DOHH2 (cell line): Measurements from ENCODE around the gene DFFB.

ENCODE experiments used
- H3F3A ChIP-seq: fragments of 200-600 bp; sonication (generic), shearing (Covaris generic); 2 replicates; pipeline ENCODE4 v1.6.0; 2016; ENCODE audit warnings: antibody characterized with exemption, mild to moderate bottlenecking; ENCODE audit not compliant: control insufficient read depth, insufficient read depth
- H3K27ac ChIP-seq: fragments of 200-600 bp; sonication (generic); 2 replicates; pipeline ENCODE4 v1.5.1; 2014; ENCODE audit warnings: low read depth, mild to moderate bottlenecking, low read length, moderate library complexity
- H3K27me3 ChIP-seq: fragments of 200-600 bp; sonication (generic); 2 replicates; pipeline ENCODE4 v1.6.1; 2014; ENCODE audit warnings: mild to moderate bottlenecking, low read length, mixed read lengths; ENCODE audit not compliant: control insufficient read depth
- H3K36me3 ChIP-seq: fragments of 200-600 bp; sonication (generic); 2 replicates; pipeline ENCODE4 v1.6.1; 2014; ENCODE audit warnings: mild to moderate bottlenecking, low read length, moderate library complexity, mixed read lengths; ENCODE audit not compliant: control insufficient read depth
- H3K4me1 ChIP-seq: fragments of 200-600 bp; sonication (generic); 2 replicates; pipeline ENCODE4 v1.6.1; 2014; ENCODE audit warnings: mild to moderate bottlenecking, low read length, mixed read lengths; ENCODE audit not compliant: control insufficient read depth
- H3K4me2 ChIP-seq: fragments of 200-600 bp; sonication (generic); 2 replicates; pipeline ENCODE4 v1.6.0; 2014; ENCODE audit warnings: mild to moderate bottlenecking, low read length, moderate library complexity
- H3K4me3 ChIP-seq: fragments of 200-600 bp; sonication (generic); 2 replicates; pipeline ENCODE4 v1.5.1; 2014; ENCODE audit warnings: mild to moderate bottlenecking, low read length, mixed read lengths
- H3K79me2 ChIP-seq: fragments of 200-600 bp; sonication (generic); 2 replicates; pipeline ENCODE4 v1.6.1; 2014; ENCODE audit warnings: mild to moderate bottlenecking, low read length, mixed read lengths; ENCODE audit not compliant: control insufficient read depth
- H3K9me2 ChIP-seq: fragments of 200-600 bp; sonication (generic); replicated peaks from 2 replicates; pipeline ENCODE4 v1.6.1; 2014; ENCODE audit warnings: mild to moderate bottlenecking, low read length, mixed read lengths; ENCODE audit not compliant: control insufficient read depth
- H3K9me3 ChIP-seq: fragments of 200-600 bp; sonication (generic); 2 replicates; pipeline ENCODE4 v1.6.1; 2014; ENCODE audit warnings: antibody characterized with exemption, low read length, mixed read lengths; ENCODE audit not compliant: control insufficient read depth, insufficient read depth
- H4K20me1 ChIP-seq: fragments of 200-600 bp; sonication (generic); 2 replicates; pipeline ENCODE4 v1.6.0; 2014; ENCODE audit warnings: low read depth, mild to moderate bottlenecking, antibody characterized with exemption, low read length, moderate library complexity; ENCODE audit not compliant: control insufficient read depth, insufficient read depth
- CTCF ChIP-seq: fragments of 200-600 bp; sonication (generic); IDR thresholded peaks from one replicate; pipeline ENCODE4 v1.5.1; 2014; ENCODE audit warnings: antibody characterized with exemption, mild to moderate bottlenecking, low read depth, low read length; ENCODE audit not compliant: poor library complexity, severe bottlenecking
- EZH2phosphoT487 ChIP-seq: fragments of 200-600 bp; sonication (generic); IDR thresholded peaks from 2 replicates; pipeline ENCODE4 v1.6.1; 2017; ENCODE audit warnings: borderline replicate concordance, mild to moderate bottlenecking, antibody characterized with exemption, low read length, moderate library complexity, mixed read lengths

DFFB gene

GRCh38 chr1:3919706-3920105 lies 62.4 kb downstream of the DFFB start:
- H3K9me3 ChIP-seq, result peaks cover 8% of the 10 kb centered on the region; the same call in 1 of the 2 replicates
- no peaks in the 10 kb centered on the region for H3K9me2 ChIP-seq
- TF ChIP-seq CTCF (no peak), EZH2phosphoT487 (no peak)
- H4K20me1 ChIP-seq, result no peaks in the 10 kb centered on the region
- no peaks in the 10 kb centered on the region; the same call in 1 of the 2 replicates for H3K36me3 ChIP-seq
- H3K79me2 ChIP-seq, result peaks cover 4% of the 10 kb centered on the region; the same call in 1 of the 2 replicates
- no peak overlapping the region for H3K4me2 ChIP-seq
- H3K27ac ChIP-seq, result no peak overlapping the region
- H3F3A ChIP-seq, result no peaks in the 10 kb centered on the region
- H3K4me3 ChIP-seq, result no peak overlapping the region
- H3K4me1 ChIP-seq, result peaks cover 11% of the 10 kb centered on the region
- H3K27me3 ChIP-seq, result no peaks in the 10 kb centered on the region

- Histone ChIP-seq H3K27me3 (no peaks in the 10 kb centered on the region), H3K4me2 (no peak overlapping the region), H3K79me2 (no peaks in the 10 kb centered on the region), H3K4me1 (peaks cover 11% of the 10 kb centered on the region), H3F3A (no peaks in the 10 kb centered on the region), H3K27ac (no peak overlapping the region), H3K4me3 (no peak overlapping the region), H3K36me3 (no peaks in the 10 kb centered on the region; the same call in 1 of the 2 replicates), H3K9me3 (peaks cover 8% of the 10 kb centered on the region; the same call in 1 of the 2 replicates), H4K20me1 (no peaks in the 10 kb centered on the region), H3K9me2 (no peaks in the 10 kb centered on the region)
- no peak for TF ChIP-seq EZH2phosphoT487
- no peak for TF ChIP-seq CTCF
These were observed 64.5 kb downstream of the DFFB start for GRCh38 chr1:3921765-3922164.

GRCh38 chr1:3922201-3922725 lies 65.0 kb downstream of the DFFB start:
- Histone ChIP-seq H3K79me2 (no peaks in the 10 kb centered on the region), H3K9me3 (peaks cover 8% of the 10 kb centered on the region; the same call in 1 of the 2 replicates), H3K4me2 (no peak overlapping the region), H3K27ac (no peak overlapping the region), H3K27me3 (no peaks in the 10 kb centered on the region), H3K4me3 (no peak overlapping the region), H3F3A (no peaks in the 10 kb centered on the region), H3K9me2 (no peaks in the 10 kb centered on the region), H3K4me1 (peaks cover 11% of the 10 kb centered on the region), H3K36me3 (no peaks in the 10 kb centered on the region; the same call in 1 of the 2 replicates), H4K20me1 (no peaks in the 10 kb centered on the region)
- TF ChIP-seq CTCF (no peak), EZH2phosphoT487 (no peak)

- H3K9me3 ChIP-seq, result peaks cover 8% of the 10 kb centered on the region; the same call in 1 of the 2 replicates
- no peaks in the 10 kb centered on the region; the same call in 1 of the 2 replicates for H3K36me3 ChIP-seq
- H4K20me1 ChIP-seq, result no peaks in the 10 kb centered on the region
- H3K79me2 ChIP-seq, result no peaks in the 10 kb centered on the region
- no peaks in the 10 kb centered on the region for H3K27me3 ChIP-seq
- no peak for TF ChIP-seq EZH2phosphoT487
- no peak for TF ChIP-seq CTCF
- H3K4me1 ChIP-seq, result peaks cover 11% of the 10 kb centered on the region
- no peaks in the 10 kb centered on the region for H3K9me2 ChIP-seq
- no peaks in the 10 kb centered on the region for H3F3A ChIP-seq
- no peak overlapping the region for H3K4me3 ChIP-seq
- no peak overlapping the region for H3K4me2 ChIP-seq
- H3K27ac ChIP-seq, result no peak overlapping the region
These were observed 65.6 kb downstream of the DFFB start for GRCh38 chr1:3922851-3923250.
